ENCODE data around the gene GTF2H1.
"Not testable (repeated sequence)": the region's sequence is repeated elsewhere in the genome, so short reads cannot be mapped to it uniquely, and the experiment has no call there.

The GTF2H1 gene

DNA sequence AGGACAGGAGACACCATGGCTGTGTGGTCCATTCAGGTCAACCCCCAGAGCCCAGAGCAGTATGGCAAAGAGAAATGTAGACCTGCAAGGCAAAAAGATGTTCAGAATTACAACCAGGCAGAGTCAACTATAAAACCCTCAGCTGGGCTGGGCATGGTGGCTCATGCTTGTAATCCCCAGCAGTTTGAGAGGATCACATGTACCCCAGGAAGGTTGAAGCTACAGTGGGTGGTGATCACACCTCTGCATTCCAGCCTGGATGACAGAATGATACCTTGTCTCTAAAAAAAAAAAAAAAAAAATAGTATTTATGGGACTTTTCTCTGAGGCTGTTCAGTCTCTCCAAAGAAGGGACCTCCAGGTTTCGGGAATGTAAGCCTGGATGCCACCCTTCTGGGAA is 53.6 kb downstream of the GTF2H1 start:
- DNase-seq (ENCODE audit: low read depth): no peak

DNA sequence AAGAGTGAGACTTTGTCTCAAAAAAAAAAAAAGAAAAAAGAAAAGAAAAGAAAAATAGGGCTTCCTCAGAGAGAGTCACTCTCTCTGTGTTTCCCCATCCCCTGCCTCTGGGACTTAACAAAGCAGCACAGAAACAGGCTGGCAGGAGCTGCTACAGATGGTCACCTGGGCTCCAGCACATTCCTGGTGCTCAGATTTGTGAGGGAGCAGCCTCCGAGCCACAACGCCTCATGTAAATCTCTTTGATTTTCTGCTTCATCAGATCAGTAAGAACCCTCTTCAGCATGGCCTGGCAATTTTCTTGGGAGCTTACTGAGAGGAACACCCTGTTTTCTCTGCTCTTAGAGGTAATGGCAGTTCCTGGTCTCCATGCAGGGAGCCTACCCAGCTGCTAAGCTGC is 56.8 kb downstream of the GTF2H1 start:
- no peak for DNase-seq (ENCODE audit: low read depth)

GRCh38 chr11:18383388-18384156 is 61.2 kb downstream of the GTF2H1 start:
- DNase-seq (ENCODE audit: low read depth): no peak

- no peak for DNase-seq (ENCODE audit: low read depth)
Measured at GRCh38 chr11:18384157-18384641, 61.8 kb downstream of the GTF2H1 start.

DNA sequence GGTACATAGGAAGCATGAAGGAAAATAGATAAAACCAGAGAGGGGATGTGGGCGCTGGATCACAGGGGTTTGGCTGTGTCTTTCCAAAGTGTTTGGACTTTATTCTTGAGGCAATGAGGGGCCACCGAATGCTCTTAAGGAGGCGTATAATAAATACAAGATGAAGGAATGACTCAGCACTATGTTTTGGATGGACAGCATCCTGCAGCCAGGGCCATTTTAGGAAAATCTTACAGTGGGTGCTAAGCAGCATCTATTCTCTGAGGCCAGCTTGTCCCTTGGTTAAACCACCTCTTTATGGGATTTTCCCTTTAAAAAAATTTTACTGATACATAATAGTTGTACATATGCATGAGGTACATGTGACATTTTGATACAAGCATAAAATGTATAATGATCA is 67.7 kb downstream of the GTF2H1 start:
- DNase-seq (ENCODE audit: low read depth): no peak

- no peak for DNase-seq (ENCODE audit: low read depth)
Measured at GRCh38 chr11:18392434-18393321, 70.3 kb downstream of the GTF2H1 start.

- DNase-seq (ENCODE audit: low read depth): no peak
Measured at GRCh38 chr11:18393581-18394274, 71.4 kb downstream of the GTF2H1 start.

DNA sequence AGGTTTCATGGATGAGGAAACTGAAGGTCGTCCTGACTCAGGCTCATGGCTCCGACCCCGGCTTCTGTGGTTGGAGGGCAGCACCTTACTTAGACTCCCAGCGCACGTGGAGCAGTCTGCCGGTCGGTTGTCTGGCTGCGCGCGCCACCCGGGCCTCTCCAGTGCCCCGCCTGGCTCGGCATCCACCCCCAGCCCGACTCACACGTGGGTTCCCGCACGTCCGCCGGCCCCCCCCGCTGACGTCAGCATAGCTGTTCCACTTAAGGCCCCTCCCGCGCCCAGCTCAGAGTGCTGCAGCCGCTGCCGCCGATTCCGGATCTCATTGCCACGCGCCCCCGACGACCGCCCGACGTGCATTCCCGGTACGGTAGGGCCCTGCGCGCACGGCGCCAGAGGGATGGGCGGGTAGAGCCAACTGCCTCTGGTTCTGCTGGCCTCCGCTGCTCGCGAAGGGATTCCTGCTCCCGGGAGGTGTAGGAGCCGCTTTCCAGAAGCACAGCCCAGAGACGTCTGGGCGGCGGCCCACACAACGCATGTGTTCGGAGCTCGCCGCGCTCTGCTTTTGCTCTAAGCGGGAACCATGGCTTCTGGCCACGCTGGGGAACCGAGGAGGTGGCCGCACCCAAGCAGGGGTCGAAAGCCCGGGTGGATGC is 72.0 kb downstream of the GTF2H1 start, which contains the start of gene LDHA:
LDHA (plus strand) TSS at position 289 of the 653 bp plus-strand sequence. CDS start 2,280 bp downstream, outside the sequence.
- peak; percentile 97 for DNase-seq (ENCODE audit: low read depth)

DNA sequence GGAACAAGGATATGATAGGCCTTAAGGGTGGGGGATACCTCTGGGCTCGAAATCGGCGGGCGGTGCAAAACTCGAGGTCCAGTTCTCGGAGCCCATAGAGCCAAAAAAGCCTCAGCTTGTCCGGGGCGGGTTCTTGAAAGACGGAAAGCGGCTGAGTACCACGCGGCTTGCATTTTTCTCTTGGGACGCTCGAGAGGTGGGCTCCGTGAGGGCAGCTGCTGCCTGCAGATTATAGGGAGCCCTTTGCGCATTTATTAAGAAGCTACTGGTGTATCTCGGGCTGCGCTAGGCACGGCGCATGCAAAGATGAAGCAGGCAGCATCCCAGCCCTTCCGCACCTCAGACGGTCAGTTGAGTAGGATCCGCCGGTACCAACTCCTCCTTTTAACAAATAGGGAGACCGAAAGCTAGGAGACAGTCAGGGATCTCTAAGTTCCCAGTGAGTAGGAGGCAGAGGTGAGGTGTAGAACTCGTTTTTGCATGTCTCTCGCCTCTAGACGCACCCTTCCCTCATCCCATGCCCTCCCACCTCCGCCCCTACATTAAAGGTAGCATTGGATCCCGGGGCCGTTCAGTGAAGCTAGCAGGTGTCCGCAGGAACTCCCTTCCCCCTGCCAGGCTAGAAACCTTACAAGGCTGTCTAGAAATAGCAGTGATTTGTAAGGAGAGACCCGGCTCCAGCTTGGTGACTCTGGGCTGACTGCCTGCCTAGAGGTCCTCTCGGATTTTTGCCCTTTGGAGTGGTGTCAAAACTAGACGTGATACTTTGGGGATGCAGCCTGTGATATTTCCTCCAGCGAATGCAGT is 72.8 kb downstream of the GTF2H1 start:
- DNase-seq (ENCODE audit: low read depth): no peak

DNA sequence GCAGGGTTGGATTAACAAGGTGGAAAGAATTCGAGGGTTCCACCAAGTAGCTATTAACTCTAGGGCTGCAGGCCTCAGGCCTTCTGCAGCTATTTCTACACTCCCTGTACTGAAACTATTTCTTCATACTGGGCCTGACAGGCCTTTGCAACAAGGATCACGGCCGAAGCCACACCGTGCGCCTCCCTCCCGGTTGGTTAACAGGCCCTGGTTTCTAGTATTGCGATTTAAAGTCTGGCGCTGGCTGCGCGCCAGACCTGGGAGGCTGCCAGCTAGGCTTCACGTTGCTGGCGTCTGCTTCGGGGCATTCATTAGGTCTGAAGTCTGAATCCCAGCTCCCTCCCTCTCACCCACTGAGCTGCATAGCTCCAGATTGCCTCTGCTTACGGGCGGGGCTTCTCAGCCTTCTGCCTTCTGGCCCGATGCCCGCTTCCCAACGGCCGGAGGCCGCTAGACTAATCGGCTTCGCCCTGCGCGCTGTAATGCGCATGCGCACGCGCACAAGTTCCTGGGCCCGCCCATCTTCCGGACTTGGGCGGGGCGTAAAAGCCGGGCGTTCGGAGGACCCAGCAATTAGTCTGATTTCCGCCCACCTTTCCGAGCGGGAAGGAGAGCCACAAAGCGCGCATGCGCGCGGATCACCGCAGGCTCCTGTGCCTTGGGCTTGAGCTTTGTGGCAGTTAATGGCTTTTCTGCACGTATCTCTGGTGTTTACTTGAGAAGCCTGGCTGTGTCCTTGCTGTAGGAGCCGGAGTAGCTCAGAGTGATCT is 73.6 kb downstream of the GTF2H1 start:
- peak; percentile 84 for DNase-seq (ENCODE audit: low read depth)

- DNase-seq (ENCODE audit: low read depth): no peak
Measured at GRCh38 chr11:18397921-18398320, 75.6 kb downstream of the GTF2H1 start.

DNA sequence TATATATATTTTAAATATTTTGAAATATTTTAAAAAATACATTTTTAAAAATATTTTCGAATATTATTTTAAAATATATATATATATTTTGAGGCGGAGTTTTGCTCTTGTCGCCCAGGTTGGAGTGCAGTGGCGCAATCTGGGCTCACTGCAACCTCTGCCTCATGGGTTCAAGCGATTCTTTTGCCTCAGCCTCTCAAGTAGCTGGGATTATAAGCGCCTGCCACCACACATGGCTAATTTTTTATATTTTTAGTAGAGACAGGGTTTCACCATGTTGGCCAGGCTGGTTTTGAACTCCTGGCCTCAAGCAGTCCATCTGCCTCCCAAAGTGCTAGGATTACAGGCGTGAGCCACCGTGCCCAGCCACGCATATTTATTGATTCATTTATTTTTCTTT is 78.7 kb downstream of the GTF2H1 start:
- not testable (repeated sequence) for DNase-seq (ENCODE audit: low read depth)

GRCh38 chr11:18404062-18404461 is 81.7 kb downstream of the GTF2H1 start:
- DNase-seq (ENCODE audit: low read depth): no peak

DNA sequence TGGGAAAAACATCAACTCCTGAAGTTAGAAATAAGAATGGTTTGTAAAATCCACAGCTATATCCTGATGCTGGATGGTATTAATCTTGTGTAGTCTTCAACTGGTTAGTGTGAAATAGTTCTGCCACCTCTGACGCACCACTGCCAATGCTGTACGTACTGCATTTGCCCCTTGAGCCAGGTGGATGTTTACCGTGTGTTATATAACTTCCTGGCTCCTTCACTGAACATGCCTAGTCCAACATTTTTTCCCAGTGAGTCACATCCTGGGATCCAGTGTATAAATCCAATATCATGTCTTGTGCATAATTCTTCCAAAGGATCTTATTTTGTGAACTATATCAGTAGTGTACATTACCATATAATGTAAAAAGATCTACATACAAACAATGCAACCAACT is 85.0 kb downstream of the GTF2H1 start:
- DNase-seq (ENCODE audit: low read depth): not testable (repeated sequence)

DNA sequence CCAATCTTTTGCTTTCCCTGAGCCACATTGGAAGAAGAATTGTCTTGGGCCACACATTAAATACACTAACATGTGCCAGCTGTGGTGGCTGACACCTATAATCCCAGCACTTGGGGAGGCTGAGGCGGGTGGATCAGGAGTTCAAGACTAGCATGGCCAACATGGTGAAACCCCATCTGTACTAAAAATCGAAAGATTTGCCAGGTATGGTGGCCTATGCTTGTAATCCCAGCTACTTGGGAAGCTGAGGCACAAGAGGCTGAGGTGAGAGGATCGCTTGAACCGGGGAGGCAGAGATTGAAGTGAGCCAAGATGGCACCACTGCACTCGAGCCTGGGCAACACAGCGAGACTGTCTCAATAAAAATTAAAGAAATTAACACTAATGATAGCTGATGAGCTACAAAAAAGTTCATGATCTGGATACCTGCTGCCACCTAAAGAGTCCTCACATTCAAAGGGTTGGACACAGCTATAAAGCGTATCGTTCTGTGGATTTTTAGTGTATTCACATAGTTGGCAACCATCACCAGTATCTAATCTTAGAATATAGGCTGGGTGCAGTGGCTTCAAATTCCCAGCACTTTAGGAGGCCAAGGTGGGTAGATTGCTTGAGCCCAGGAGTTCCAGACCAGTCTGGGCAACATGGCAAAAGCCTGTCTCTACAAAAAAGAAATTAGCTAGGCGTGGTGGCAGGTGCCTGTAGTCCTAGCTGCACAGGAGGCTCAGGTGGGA is 86.4 kb downstream of the GTF2H1 start:
- DNase-seq (ENCODE audit: low read depth): no peak

GRCh38 chr11:18416459-18416858 is 94.1 kb downstream of the GTF2H1 start:
- DNase-seq (ENCODE audit: low read depth): no peak
